ENCODE measurements around the gene TFPT.
"Not testable (repeated sequence)": the region's sequence is repeated elsewhere in the genome, so short reads cannot be mapped to it uniquely, and the experiment has no call there.

Gene TFPT

GRCh38 chr19:54114340-54115108, 933 bp downstream of the TFPT start:
- peak; percentile 38 for DNase-seq

- DNase-seq: no peak
Measured at GRCh38 chr19:54109651-54110050, 5.8 kb downstream of the TFPT start.

- no peak for DNase-seq
Measured at GRCh38 chr19:54108496-54108895, 7.0 kb downstream of the TFPT start.

GRCh38 chr19:54107876-54108490, 7.5 kb downstream of the TFPT start:
- DNase-seq: no peak

GRCh38 chr19:54106716-54107115, 8.7 kb downstream of the TFPT start:
- no peak for DNase-seq

GRCh38 chr19:54105796-54106195, 9.7 kb downstream of the TFPT start:
- no peak for DNase-seq

GRCh38 chr19:54104998-54105715, 10.3 kb downstream of the TFPT start:
- no peak for DNase-seq

GRCh38 chr19:54102421-54103169, 12.9 kb downstream of the TFPT start, which contains the start of gene NDUFA3:
Gene NDUFA3, plus strand, starts transcription at chr19:54102855. Its CDS starts 24 bp downstream, at chr19:54102879.
- peak; percentile 98 for DNase-seq

GRCh38 chr19:54100561-54100960, 14.9 kb downstream of the TFPT start, which contains the start of gene OSCAR:
Gene OSCAR, minus strand, starts transcription at chr19:54100803. Its CDS starts 11 bp downstream, at chr19:54100792.
- no peak for DNase-seq

- not testable (repeated sequence) for DNase-seq
Measured at GRCh38 chr19:54099903-54100255, 15.6 kb downstream of the TFPT start.

- DNase-seq: no peak
Measured at GRCh38 chr19:54099190-54099902, 16.1 kb downstream of the TFPT start.

GRCh38 chr19:54096617-54097106, 18.8 kb downstream of the TFPT start:
- no peak for DNase-seq

GRCh38 chr19:54095859-54096616, 19.4 kb downstream of the TFPT start:
- DNase-seq: peak; percentile 64

GRCh38 chr19:54095136-54095858, 20.2 kb downstream of the TFPT start:
- DNase-seq: no peak

GRCh38 chr19:54094426-54095000, 20.9 kb downstream of the TFPT start:
- DNase-seq: no peak

GRCh38 chr19:54084410-54084809, 31.0 kb downstream of the TFPT start:
- no peak for DNase-seq

GRCh38 chr19:54081032-54081431, 34.4 kb downstream of the TFPT start, which contains the start of gene TARM1:
Gene TARM1, minus strand, starts transcription at chr19:54081365. Its CDS starts 25 bp downstream, at chr19:54081340.
- DNase-seq: no peak

GRCh38 chr19:54077334-54077733, 38.1 kb downstream of the TFPT start:
- no peak for DNase-seq

GRCh38 chr19:54074851-54075250, 40.6 kb downstream of the TFPT start:
- no peak for DNase-seq

- DNase-seq: no peak
Measured at GRCh38 chr19:54073829-54074228, 41.6 kb downstream of the TFPT start.

All from activated naive CD4-positive, alpha-beta T cell treated with Interleukin-2 at 50 U/mL for 16 hours (primary cell).